ENCODE measurements around the gene UBE4B. TPM values are rescaled to one million over a fixed set of nuclear protein-coding genes. Genes with fewer than 3 reads are reported as not detected.

Gene UBE4B
- total RNA-seq, 1 donor from 2014 or later = 32.2 TPM

DNA sequence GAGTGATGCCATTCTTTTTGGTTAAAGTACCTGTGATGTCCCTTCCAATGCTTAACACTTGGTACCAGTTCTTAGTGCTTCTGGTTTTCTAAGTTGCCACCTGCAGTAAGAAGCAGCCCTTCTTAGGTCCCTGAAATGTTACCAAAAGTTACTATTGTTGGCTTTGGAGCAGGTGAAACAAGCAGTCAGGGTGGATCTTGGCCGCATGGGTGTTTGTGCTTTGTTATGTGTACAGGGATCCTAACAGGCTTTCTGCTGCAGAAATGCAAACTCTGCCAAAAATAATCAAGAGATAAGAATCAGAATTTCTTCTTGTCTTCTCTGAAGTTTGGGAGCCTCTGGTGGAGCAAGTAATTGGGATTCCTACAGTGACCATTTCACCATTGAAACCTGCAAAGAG is 84.4 kb downstream of the UBE4B start:
- DNase-seq = no peak

- DNase-seq = no peak
These were observed 85.1 kb downstream of the UBE4B start for GRCh38 chr1:10117865-10118264.

DNA sequence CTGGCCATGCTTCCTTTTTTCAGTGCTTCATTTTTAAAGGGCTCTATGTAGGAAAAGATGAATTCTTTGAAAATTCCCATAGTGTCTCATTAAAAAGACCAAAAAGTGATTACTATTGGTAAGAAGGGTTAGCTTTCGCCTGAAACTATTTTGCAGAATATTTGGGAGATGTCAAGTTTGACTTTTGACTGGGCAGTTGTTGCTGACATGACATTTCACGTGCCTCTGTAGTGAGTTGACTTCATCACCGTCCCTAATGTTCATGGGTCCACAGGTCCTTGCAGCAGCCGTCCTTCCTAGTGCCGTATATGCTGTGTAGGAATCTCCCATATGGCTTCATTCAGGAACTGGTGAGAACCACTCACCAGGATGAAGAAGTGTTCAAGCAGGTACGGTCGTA is 88.9 kb downstream of the UBE4B start:
- no peak for DNase-seq

DNA sequence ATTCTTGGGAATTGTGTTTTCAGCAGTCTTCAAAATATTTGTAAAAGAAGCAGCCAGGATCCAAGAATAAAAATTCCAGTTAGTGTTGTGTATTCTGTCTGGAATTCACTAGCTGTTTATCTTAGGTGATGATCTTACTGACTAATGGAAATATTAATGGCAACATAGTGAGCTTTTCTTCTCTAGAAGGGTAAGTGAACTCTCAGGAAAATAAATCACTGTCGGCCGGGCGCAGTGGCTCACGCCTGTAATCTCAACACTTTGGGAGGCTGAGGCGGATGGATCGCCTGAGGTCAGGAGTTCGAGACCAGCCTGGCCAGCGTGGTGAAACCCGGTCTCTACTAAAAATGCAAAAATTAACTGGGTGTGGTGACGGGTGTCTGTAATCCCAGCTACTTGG is 90.2 kb downstream of the UBE4B start:
- no peak for DNase-seq

DNA sequence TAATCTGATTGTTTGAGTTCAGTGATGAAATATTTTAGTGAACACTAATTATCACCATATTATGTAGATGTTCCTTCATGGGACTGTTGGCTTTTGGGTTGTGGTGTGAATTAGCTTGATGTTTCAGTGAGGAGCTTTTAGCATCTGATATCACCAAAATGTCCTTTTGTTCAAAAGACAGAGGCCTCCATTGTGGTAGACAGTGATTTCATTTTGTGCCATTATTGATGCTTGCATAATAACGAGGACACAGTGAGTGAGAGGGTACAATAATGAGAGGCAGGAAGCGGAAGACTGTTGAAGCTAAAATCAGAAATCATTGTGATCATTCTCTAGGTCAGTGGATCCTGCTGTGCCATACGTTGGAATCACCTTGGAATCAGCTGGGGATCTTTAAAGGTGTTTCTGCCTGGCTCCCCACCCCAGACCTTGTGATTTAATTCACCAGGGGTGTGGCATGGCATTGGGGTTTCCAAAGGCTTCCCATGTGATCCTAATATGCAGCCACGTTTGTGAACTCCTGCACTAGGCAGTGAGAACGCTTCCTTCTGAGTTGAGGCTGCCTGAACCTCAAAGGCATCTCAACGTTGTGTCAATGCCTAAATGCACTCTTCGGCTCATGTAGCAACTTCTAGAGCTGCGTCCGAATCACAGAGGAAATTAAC is 95.5 kb downstream of the UBE4B start:
- DNase-seq = no peak

DNA sequence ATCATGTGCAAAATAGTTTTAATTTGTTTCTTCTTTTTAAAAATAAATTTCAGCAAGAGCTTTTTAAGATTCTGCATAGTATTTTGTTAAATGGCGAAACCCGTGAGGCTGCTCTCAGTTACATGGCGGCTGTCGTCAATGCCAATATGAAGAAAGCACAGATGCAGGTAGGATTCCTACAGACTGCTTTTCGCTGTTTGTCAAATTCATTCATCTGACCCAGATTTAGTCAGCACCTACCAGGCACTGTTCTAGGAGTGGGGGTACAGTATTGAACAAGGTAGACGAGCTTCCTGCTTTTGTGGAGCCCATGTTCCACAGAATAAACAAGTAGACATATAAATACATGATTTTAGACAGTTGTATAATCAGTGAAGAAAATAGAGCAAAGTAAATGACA is 99.6 kb downstream of the UBE4B start:
- no peak for DNase-seq

DNA sequence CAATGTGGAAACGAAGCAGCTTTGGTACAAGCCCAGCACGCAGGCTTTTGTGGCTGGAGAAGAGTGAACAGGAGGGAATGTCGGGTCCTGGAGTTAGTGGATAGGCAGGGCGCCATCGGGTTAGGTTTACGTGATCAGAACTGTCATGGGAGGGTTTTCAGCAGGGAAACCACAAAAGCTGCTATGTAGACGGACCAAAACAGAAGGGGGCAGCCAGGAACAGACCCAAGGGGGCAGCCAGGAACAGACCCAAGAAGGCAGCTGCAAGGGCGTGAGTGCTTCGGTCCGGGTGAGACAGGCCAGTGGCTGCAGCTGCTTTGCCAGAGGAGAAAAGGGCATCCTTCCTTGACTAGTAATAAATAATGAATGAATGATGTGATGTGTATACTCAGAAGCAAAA is 100.1 kb downstream of the UBE4B start:
- no peak for DNase-seq

- DNase-seq = no peak
These were observed 108.2 kb downstream of the UBE4B start for GRCh38 chr1:10140981-10141380.

DNA sequence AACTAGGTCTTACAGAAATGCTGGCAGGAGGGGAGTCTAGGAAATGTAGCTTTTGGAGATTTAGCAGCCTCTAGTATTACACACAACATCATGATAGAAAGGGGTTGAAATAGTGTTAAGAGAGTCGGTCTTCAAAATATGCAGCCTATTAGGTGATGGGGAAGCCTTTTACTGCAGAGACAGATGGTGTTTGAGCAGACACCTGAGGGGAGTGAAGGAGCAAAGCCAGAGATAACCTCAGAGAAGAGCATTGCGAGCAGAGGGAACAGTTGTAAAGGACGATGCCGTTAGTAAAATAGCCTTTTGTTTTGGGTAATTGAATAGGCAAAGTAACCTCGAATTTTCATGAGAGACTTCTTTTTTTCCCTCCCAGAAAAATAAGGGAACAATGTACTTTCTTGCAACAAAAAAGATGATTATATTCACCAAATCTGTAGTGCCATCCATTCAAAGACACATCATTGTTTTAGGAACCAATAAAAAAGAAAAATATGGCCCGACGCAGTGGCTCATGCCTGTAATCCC is 111.3 kb downstream of the UBE4B start:
- no peak for DNase-seq

DNA sequence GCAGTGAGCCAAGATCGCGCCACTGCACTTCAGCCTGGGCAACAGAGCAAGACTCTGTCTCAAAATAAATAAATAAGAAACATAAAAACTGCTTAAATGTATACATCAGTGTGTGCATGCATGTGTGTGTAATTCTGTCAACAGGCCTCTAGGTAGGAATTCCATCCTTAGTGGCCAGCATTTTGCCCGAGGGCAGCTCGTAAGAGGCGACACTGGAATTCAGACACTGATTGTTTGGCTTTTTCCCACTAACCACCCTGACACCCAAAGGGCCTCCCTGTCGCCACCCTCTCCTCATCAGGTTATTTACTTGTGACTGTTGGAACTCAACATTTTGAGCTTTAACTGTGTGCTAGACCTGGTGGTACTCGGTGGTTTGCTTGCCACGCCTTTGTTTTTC is 113.6 kb downstream of the UBE4B start:
- DNase-seq = no peak

- DNase-seq = peak; percentile 34
These were observed 116.5 kb downstream of the UBE4B start for GRCh38 chr1:10149231-10149630.

GRCh38 chr1:10152709-10153284 is 120.0 kb downstream of the UBE4B start:
- peak; percentile 30 for DNase-seq

- peak; percentile 76 for DNase-seq
These were observed 122.4 kb downstream of the UBE4B start for GRCh38 chr1:10155087-10155712.

- DNase-seq = no peak
These were observed 127.4 kb downstream of the UBE4B start for GRCh38 chr1:10160173-10160572.

DNA sequence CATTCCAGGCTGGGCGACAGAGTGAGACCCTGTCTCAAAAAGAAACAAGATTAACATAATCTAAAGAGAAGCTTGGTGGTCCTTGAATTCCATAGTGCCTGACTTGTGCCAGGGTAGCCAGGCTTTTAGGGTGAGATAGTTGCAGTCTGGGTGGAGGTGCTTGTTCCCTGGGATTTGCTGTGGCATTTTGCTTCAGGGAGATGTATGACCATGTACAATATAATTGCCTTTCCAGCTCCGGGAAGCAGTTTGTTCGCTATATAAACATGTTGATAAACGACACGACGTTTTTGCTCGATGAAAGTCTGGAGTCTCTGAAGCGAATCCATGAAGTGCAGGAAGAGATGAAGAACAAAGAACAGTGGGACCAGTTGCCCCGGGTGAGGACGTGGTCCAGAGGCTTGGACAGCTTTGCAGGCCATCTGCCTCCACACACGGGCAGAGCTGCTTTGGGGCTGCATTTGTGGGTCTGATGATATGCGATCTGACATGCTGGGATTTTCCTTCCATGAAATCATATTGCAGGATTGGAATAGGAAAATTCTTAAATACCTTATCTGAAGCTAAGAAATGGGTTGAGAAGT is 128.2 kb downstream of the UBE4B start:
- no peak for DNase-seq

- DNase-seq = peak; percentile 53
These were observed 129.0 kb downstream of the UBE4B start for GRCh38 chr1:10161541-10162290.

- no peak for DNase-seq
These were observed 136.3 kb downstream of the UBE4B start for GRCh38 chr1:10168912-10169514.

GRCh38 chr1:10170239-10170574 is 137.4 kb downstream of the UBE4B start:
- no peak for DNase-seq

DNA sequence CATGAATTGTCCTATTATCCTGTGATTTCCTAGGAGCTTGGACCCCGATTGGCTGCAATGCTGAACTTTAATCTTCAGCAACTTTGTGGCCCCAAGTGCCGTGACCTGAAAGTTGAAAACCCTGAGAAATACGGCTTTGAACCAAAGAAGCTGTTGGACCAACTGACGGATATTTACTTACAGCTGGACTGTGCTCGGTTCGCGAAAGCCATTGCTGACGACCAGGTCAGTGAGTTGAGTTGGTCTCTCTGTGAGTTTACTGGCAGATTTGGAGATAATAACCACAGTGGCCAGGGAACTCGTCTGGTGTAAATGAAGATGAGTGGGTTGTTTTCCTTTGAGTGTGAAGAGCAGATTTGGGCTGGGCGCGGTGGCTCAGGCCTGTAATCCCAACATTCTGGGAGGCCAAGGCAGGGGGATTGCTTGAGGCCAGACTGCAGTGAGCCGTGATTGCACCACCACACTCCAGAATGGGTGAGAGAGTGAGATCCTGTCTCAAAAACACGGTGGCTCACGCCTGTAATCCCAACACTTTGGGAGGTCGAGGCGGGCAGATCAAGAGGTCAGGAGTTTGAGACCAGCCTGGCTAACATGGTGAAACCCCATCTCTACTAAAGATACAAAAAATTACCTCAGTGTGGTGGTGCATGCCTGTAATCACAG is 138.5 kb downstream of the UBE4B start:
- no peak for DNase-seq

GRCh38 chr1:10171995-10172669 is 139.4 kb downstream of the UBE4B start:
- no peak for DNase-seq

DNA sequence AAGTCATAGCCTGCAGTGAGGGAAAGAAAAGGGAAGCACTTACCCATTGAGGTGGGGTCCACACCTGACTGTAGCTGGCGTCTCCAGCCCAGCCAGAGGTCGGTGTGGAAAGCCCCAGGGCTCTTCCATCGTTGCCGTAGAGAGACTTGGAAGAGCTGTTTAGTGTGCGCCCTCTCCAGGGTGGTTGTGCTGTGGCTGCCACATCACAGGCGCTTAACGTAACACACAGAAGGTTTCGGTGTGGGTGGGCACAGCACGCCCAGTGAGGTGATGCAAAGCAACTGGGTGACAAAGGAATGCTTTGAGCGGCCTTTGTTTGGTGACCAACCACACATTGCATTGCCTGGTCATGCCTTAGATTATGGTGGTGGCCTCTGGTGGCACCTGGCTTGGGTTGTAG is 140.8 kb downstream of the UBE4B start:
- no peak for DNase-seq

All from tongue (tissue), 2 donors.